IMR-90 (cell line): ENCODE results near the gene CYP3A4. TPM values are rescaled to one million over a fixed set of nuclear protein-coding genes. Genes with fewer than 3 reads are reported as not detected.

Source experiments
- ATAC-seq: fragments of 200-7000 bp; cut with Tn5 transposase; 2 replicates; pipeline ENCODE4 v1.9.1; 2020; ENCODE audit warnings: low read depth, mild to moderate bottlenecking, moderate library complexity
- BruUV-seq: library from RNA; stranded (reverse); fragments of 400-500 nt; replicated peaks from 2 replicates; lab custom pipeline; 2021; lab: Mats Ljungman, UMichigan
- CTCF ChIA-PET: fragments of 300-600 bp; formaldehyde crosslinking; extraction: SDS; loops from one replicate; lab custom pipeline; 2021; ENCODE audit warnings: antibody characterized with exemption; lab: Yijun Ruan, JAX
- POLR2A ChIA-PET: fragments of 300-600 bp; sonication (Branson Sonifier 250); formaldehyde crosslinking; loops from one replicate; lab custom pipeline; 2022; ENCODE audit warnings: antibody characterized with exemption; ENCODE audit not compliant: unreplicated experiment; lab: Charles Lee
- DNase-seq: peaks from one replicate; pipeline ENCODE4 v3.0.0; 2013
- H2AFZ ChIP-seq: replicated peaks from 2 replicates; pipeline ENCODE3; 2013; ENCODE audit warnings: low read length, mild to moderate bottlenecking; ENCODE audit not compliant: poor library complexity
- H2AK5ac ChIP-seq: 2 replicates; pipeline ENCODE4 v1.6.1; 2013; ENCODE audit warnings: low read depth, low read length, inconsistent platforms
- H2AK9ac ChIP-seq: replicated peaks from 2 replicates; pipeline ENCODE3; 2013; ENCODE audit warnings: mild to moderate bottlenecking, low read depth, low read length, moderate library complexity; ENCODE audit not compliant: poor library complexity
- H2BK120ac ChIP-seq: 2 replicates; pipeline ENCODE4 v1.6.1; 2013; ENCODE audit warnings: low read depth, low read length, inconsistent platforms
- H2BK15ac ChIP-seq: 3 replicates; pipeline ENCODE4 v1.6.1; 2013; ENCODE audit warnings: low read depth, low read length, inconsistent platforms
- H2BK20ac ChIP-seq: 2 replicates; pipeline ENCODE4 v1.6.1; 2013; ENCODE audit warnings: low read depth, mild to moderate bottlenecking, inconsistent platforms, low read length, moderate library complexity
- H2BK5ac ChIP-seq: 2 replicates; pipeline ENCODE4 v1.6.1; 2013; ENCODE audit warnings: mild to moderate bottlenecking, low read depth, low read length, inconsistent platforms; ENCODE audit not compliant: poor library complexity, severe bottlenecking
- H3K14ac ChIP-seq: replicated peaks from 2 replicates; pipeline ENCODE4 v1.6.1; 2013; ENCODE audit warnings: low read depth, low read length, inconsistent platforms
- H3K18ac ChIP-seq: 2 replicates; pipeline ENCODE4 v1.6.1; 2013; ENCODE audit warnings: low read depth, low read length, control low read depth
- H3K23ac ChIP-seq: 2 replicates; pipeline ENCODE4 v1.6.1; 2013; ENCODE audit warnings: low read depth, low read length, inconsistent platforms
- H3K27ac ChIP-seq: 2 replicates; pipeline ENCODE4 v1.5.1; 2013; ENCODE audit warnings: mild to moderate bottlenecking, control low read depth, low read length; ENCODE audit not compliant: insufficient read depth
- H3K27me3 ChIP-seq: 2 replicates; pipeline ENCODE4 v1.6.1; 2013; ENCODE audit warnings: low read length; ENCODE audit not compliant: control insufficient read depth, insufficient read depth
- H3K36me3 ChIP-seq: 2 replicates; pipeline ENCODE4 v1.6.1; 2013; ENCODE audit warnings: low read length, mixed read lengths; ENCODE audit not compliant: control insufficient read depth, insufficient read depth
- H3K4ac ChIP-seq: 2 replicates; pipeline ENCODE4 v1.6.1; 2013; ENCODE audit warnings: low read depth, low read length, inconsistent platforms
- H3K4me1 ChIP-seq: 2 replicates; pipeline ENCODE4 v1.6.1; 2013; ENCODE audit warnings: low read length, mixed read lengths; ENCODE audit not compliant: control insufficient read depth, insufficient read depth
- H3K4me2 ChIP-seq: 2 replicates; pipeline ENCODE4 v1.6.1; 2013; ENCODE audit warnings: low read depth, mild to moderate bottlenecking, control low read depth, low read length, moderate library complexity
- H3K4me3 ChIP-seq: 2 replicates; pipeline ENCODE4 v1.5.1; 2013; ENCODE audit warnings: low read depth, mild to moderate bottlenecking, control low read depth, low read length, moderate library complexity; ENCODE audit not compliant: insufficient read depth
- H3K56ac ChIP-seq: 2 replicates; pipeline ENCODE4 v1.6.1; 2013; ENCODE audit warnings: low read length, inconsistent platforms; ENCODE audit not compliant: insufficient read depth; ENCODE audit errors: extremely low read depth
- H3K79me1 ChIP-seq, 2 experiments: 2 replicates each; pipeline ENCODE4 v1.6.1; 2013; ENCODE audit warnings: low read length in 2 of 2, inconsistent platforms in 1 of 2, low read depth in 1 of 2
- H3K9ac ChIP-seq: 2 replicates; pipeline ENCODE4 v1.6.1; 2013; ENCODE audit warnings: low read depth, low read length, control low read depth
- H3K9me1 ChIP-seq: 2 replicates; pipeline ENCODE4 v1.6.1; 2013; ENCODE audit warnings: low read length, inconsistent platforms; ENCODE audit not compliant: insufficient read depth
- H3K9me3 ChIP-seq: 2 replicates; pipeline ENCODE4 v1.6.1; 2013; ENCODE audit warnings: low read length; ENCODE audit not compliant: control insufficient read depth, insufficient read depth
- H4K20me1 ChIP-seq: 2 replicates; pipeline ENCODE4 v1.6.1; 2013; ENCODE audit warnings: low read length, inconsistent platforms; ENCODE audit not compliant: insufficient read depth
- H4K5ac ChIP-seq: 2 replicates; pipeline ENCODE4 v1.6.1; 2013; ENCODE audit warnings: mild to moderate bottlenecking, low read depth, low read length, control low read depth
- H4K8ac ChIP-seq, 2 experiments: 2 replicates each; pipeline ENCODE4 v1.6.1; 2013; ENCODE audit warnings: low read depth in 2 of 2, low read length in 2 of 2, control low read depth in 1 of 2, inconsistent platforms in 1 of 2
- H4K91ac ChIP-seq: 2 replicates; pipeline ENCODE4 v1.6.1; 2013; ENCODE audit warnings: low read depth, low read length, inconsistent platforms; ENCODE audit not compliant: insufficient read depth
- CTCF ChIP-seq: conservative IDR thresholded peaks from 2 replicates; pipeline ENCODE4 v1.5.1; 2012; ENCODE audit warnings: mild to moderate bottlenecking, low read depth, low read length, improper control_type of control experiment
- MAZ ChIP-seq: IDR thresholded peaks from 2 replicates; pipeline ENCODE4 v1.6.1; 2012; ENCODE audit warnings: low read depth, mild to moderate bottlenecking, low read length, improper control_type of control experiment, moderate library complexity, borderline replicate concordance
- RAD21 ChIP-seq: IDR thresholded peaks from 2 replicates; pipeline ENCODE4 v1.6.1; 2012; ENCODE audit warnings: low read length, improper control_type of control experiment
- WGBS, 2 experiments: methylation state at CpG; one replicate each; pipeline versions ENCODE4 v1.1.5 to v1.1.7; 2013; ENCODE audit warnings: missing lambda C conversion rate in 2 of 2; ENCODE audit not compliant: insufficient read length in 1 of 2; ENCODE audit errors: extremely low coverage in 2 of 2; 5-methylcytosine and 5-hydroxymethylcytosine counted together
- dilution Hi-C: fragments of 300-500 bp; cut with HindIII; formaldehyde crosslinking; loops from one replicate; pipeline ENCODE4 v1.14.3; 2018; ENCODE audit warnings: low sequenced_read_pairs; ENCODE audit not compliant: unreplicated experiment
- in situ Hi-C: fragments of 300-500 bp; cut with MboI; formaldehyde crosslinking; loops from 3 replicates; pipeline ENCODE4 v1.14.3; 2019; ENCODE audit warnings: low sequenced_read_pairs, inconsistent platforms, mixed read lengths
- intact Hi-C: fragments of 100-400 bp; cut with micrococcal nuclease; formaldehyde crosslinking; loops from 2 replicates; pipeline ENCODE4 v1.10.0; 2022
- polyA plus RNA-seq, 3 experiments: library from polyadenylated mRNA; depleted of rRNA; stranded (reverse); fragments of >200 nt; gene quantifications; 2 replicates each; pipeline ENCODE4 v1.2.3, GENCODE V29; 2012; ENCODE audit warnings: low replicate concordance in 1 of 3
- total RNA-seq: library from RNA; depleted of rRNA; stranded (reverse); fragments of >200 nt; gene quantifications from 2 replicates; pipeline ENCODE4 v1.2.3, GENCODE V29; 2012

Gene CYP3A4
- total and polyA plus RNA-seq, 2 of the 4 experiments (the other 2 are of a cell fraction): not detected

GRCh38 chr7:99788554-99788953, 4.6 kb upstream of the CYP3A4 start:
- DNase-seq (no peak), ATAC-seq (no peak)
- H3K9ac ChIP-seq: no peak overlapping the region
- ChIA-PET CTCF (no interaction called here), POLR2A (interaction anchor here (0.5 kb wide), 1 partner anchor 148 kb away, joined by 4 read pairs; no protein-coding TSS in a partner anchor)
- H3K4me3 ChIP-seq: no peak overlapping the region
- H3K4me1 ChIP-seq: no peaks in the 10 kb centered on the region
- H4K5ac ChIP-seq: no peak overlapping the region
- H3K4me2 ChIP-seq: no peak overlapping the region
- H3K23ac ChIP-seq: no peak overlapping the region
- no peak overlapping the region for H3K56ac ChIP-seq
- no peak overlapping the region for H2AK5ac ChIP-seq
- in situ Hi-C loops: no loop called here
- no peak overlapping the region for H2BK15ac ChIP-seq
- H2AFZ ChIP-seq: no peak overlapping the region
- no peak for TF ChIP-seq RAD21
- TF ChIP-seq MAZ: no peak
- TF ChIP-seq CTCF: no peak
- H4K8ac ChIP-seq: no peak overlapping the region
- no peaks in the 10 kb centered on the region for H3K9me1 ChIP-seq
- dilution Hi-C loops: no loop called here
- H2AK9ac ChIP-seq: no peak overlapping the region
- WGBS, 2 experiments: no CpG with 5 or more reads among the region's 2 CpGs
- H3K27ac ChIP-seq: no peak overlapping the region
- no peak overlapping the region for H3K4ac ChIP-seq
- H3K36me3 ChIP-seq: no peaks in the 10 kb centered on the region
- no peak overlapping the region for H3K18ac ChIP-seq
- BruUV-seq: no TSS peak
- no peaks in the 10 kb centered on the region for H4K20me1 ChIP-seq
- no peak overlapping the region for H2BK5ac ChIP-seq
- no peak overlapping the region for H2BK20ac ChIP-seq
- H3K27me3 ChIP-seq: peaks cover 2% of the 10 kb centered on the region
- H3K79me1 ChIP-seq: no peaks in the 10 kb centered on the region
- intact Hi-C loops: no loop called here
- H3K9me3 ChIP-seq: no peaks in the 10 kb centered on the region
- no peak overlapping the region for H2BK120ac ChIP-seq
- no peak overlapping the region for H3K14ac ChIP-seq
- no peak overlapping the region for H4K91ac ChIP-seq
